Kidney epithelial cell (primary cell): Measurements from ENCODE around the gene IPPK. TPM values are rescaled to one million over a fixed set of nuclear protein-coding genes. Genes with fewer than 3 reads are reported as not detected.

Source experiments
- DNase-seq: peaks from one replicate; pipeline ENCODE4 v3.0.0-alpha.2; 2010; ENCODE audit warnings: low read depth
- H3K27me3 ChIP-seq: 2 replicates; pipeline ENCODE4 v1.6.0; 2011; ENCODE audit warnings: low read length; ENCODE audit not compliant: control insufficient read depth, insufficient read depth
- H3K36me3 ChIP-seq: 2 replicates; pipeline ENCODE4 v1.5.1; 2011; ENCODE audit warnings: low read length; ENCODE audit not compliant: control insufficient read depth, insufficient read depth
- H3K4me3 ChIP-seq: 2 replicates; pipeline ENCODE4 v1.5.1; 2011; ENCODE audit warnings: low read depth, mild to moderate bottlenecking, control low read depth, low read length
- CTCF ChIP-seq: IDR thresholded peaks from 2 replicates; pipeline ENCODE4 v1.5.1; 2011; ENCODE audit warnings: mild to moderate bottlenecking, moderate library complexity, low read length, control low read depth, inconsistent platforms; ENCODE audit not compliant: insufficient read depth, poor library complexity, severe bottlenecking
- total RNA-seq: library from RNA; depleted of rRNA; stranded (reverse); fragments of >200 nt; gene quantifications from 2 replicates; pipeline ENCODE4 v1.2.3, GENCODE V29; 2015

The IPPK gene
- total RNA-seq, 1 donor from 2014 or later: 8.5 TPM

GRCh38 chr9:92648474-92648971, 21.4 kb downstream of the IPPK start:
- H3K36me3 ChIP-seq: peaks cover 3% of the 10 kb centered on the region
- no peak for TF ChIP-seq CTCF
- DNase-seq: no peak
- H3K27me3 ChIP-seq: no peaks in the 10 kb centered on the region
- no peak overlapping the region for H3K4me3 ChIP-seq

GRCh38 chr9:92647671-92648473, 22.1 kb downstream of the IPPK start:
- H3K27me3 ChIP-seq: no peaks in the 10 kb centered on the region
- peaks cover 3% of the 10 kb centered on the region for H3K36me3 ChIP-seq
- no peak for DNase-seq
- H3K4me3 ChIP-seq: no peak overlapping the region
- no peak for TF ChIP-seq CTCF

GRCh38 chr9:92645041-92645440, 24.9 kb downstream of the IPPK start:
- H3K36me3 ChIP-seq: peaks cover 6% of the 10 kb centered on the region
- TF ChIP-seq CTCF: no peak

GRCh38 chr9:92644278-92644677, 25.7 kb downstream of the IPPK start:
- Histone ChIP-seq H3K36me3 (peaks cover 6% of the 10 kb centered on the region), H3K27me3 (no peaks in the 10 kb centered on the region), H3K4me3 (no peak overlapping the region)
- no peak for TF ChIP-seq CTCF
- no peak for DNase-seq

More at GRCh38 chr9:92645041-92645440, 24.9 kb downstream of the IPPK start:
- no peak for DNase-seq
- Histone ChIP-seq H3K27me3 (no peaks in the 10 kb centered on the region), H3K4me3 (no peak overlapping the region)

GRCh38 chr9:92642564-92642963, 27.4 kb downstream of the IPPK start:
- no peak for TF ChIP-seq CTCF
- no peaks in the 10 kb centered on the region for H3K27me3 ChIP-seq
- DNase-seq: no peak
- H3K36me3 ChIP-seq: peaks cover 5% of the 10 kb centered on the region
- no peak overlapping the region for H3K4me3 ChIP-seq
